HCT116 (cell line): ENCODE data around the gene CDC45. TPM values are rescaled to one million over a fixed set of nuclear protein-coding genes. Genes with fewer than 3 reads are reported as not detected.

Experiments
- ATAC-seq: fragments of 200-7000 bp; cut with Tn5 transposase; 2 replicates; pipeline ENCODE4 v1.9.1; 2020; ENCODE audit warnings: mild to moderate bottlenecking, moderate library complexity
- BruUV-seq: library from RNA; stranded (reverse); fragments of 400-500 nt; replicated peaks from 2 replicates; lab custom pipeline; 2021; lab: Mats Ljungman, UMichigan
- CTCF ChIA-PET: fragments of 300-600 bp; sonication (Branson Sonifier 250); formaldehyde crosslinking; loops from one replicate; lab custom pipeline; 2021; ENCODE audit warnings: antibody characterized with exemption; lab: Charles Lee
- POLR2A ChIA-PET: fragments of 300-600, 350-600 bp; sonication (Branson Sonifier 250); formaldehyde crosslinking; loops from one replicate; lab custom pipeline; 2021; ENCODE audit warnings: antibody characterized with exemption; lab: Charles Lee
- RAD21 ChIA-PET, 2 experiments: fragments of 300-600 bp; sonication (Branson Sonifier 250); formaldehyde crosslinking; loops; one replicate each; lab custom pipeline; 2023; ENCODE audit warnings: low total read pairs in 2 of 2; ENCODE audit not compliant: uncharacterized antibody in 2 of 2, unreplicated experiment in 2 of 2, low non-redundant PET in 1 of 2; lab: Charles Lee
- DNase-seq: peaks from one replicate; pipeline ENCODE4 v3.0.0-alpha.2; 2010; ENCODE audit warnings: low read depth, low spot score
- H2AFZ ChIP-seq: fragments of 200-600 bp; shearing (Covaris generic), sonication (generic); 2 replicates; pipeline ENCODE4 v1.6.1; 2017; ENCODE audit warnings: low read depth, mixed run types, mixed read lengths, antibody characterized with exemption, low read length; ENCODE audit not compliant: poor library complexity, severe bottlenecking
- H3K27ac ChIP-seq: 2 replicates; pipeline ENCODE4 v1.5.1; 2012; ENCODE audit warnings: low read depth, low read length
- H3K27me3 ChIP-seq: fragments of 200-600 bp; sonication (generic); 2 replicates; pipeline ENCODE4 v1.6.1; 2016; ENCODE audit warnings: mixed run types, low read length, mixed read lengths; ENCODE audit not compliant: insufficient read depth
- H3K36me3 ChIP-seq, 2 experiments: fragments of 200-500 bp in 1 of 2; fragments of 200-600 bp in 1 of 2; sonication (Bioruptor generic) in 1 of 2; sonication (generic) in 1 of 2; 2 replicates each; pipeline versions ENCODE4 v1.5.1 to v1.6.1; 2014 to 2016; ENCODE audit warnings: low read length in 2 of 2, inconsistent platforms in 1 of 2, mixed read lengths in 1 of 2, mixed run types in 1 of 2; ENCODE audit not compliant: insufficient read depth in 2 of 2, control insufficient read depth in 1 of 2
- H3K4me1 ChIP-seq, 2 experiments: fragments of 200-600 bp in 1 of 2; sonication (generic) in 1 of 2; 2 replicates each; pipeline versions ENCODE4 v1.5.1 to v1.6.1; 2012 to 2017; ENCODE audit warnings: low read length in 2 of 2, inconsistent platforms in 1 of 2, mild to moderate bottlenecking in 1 of 2, mixed read lengths in 1 of 2, mixed run types in 1 of 2, moderate library complexity in 1 of 2; ENCODE audit not compliant: insufficient read depth in 2 of 2, control insufficient read depth in 1 of 2
- H3K4me2 ChIP-seq: fragments of 200-600 bp; sonication (generic); 2 replicates; pipeline ENCODE4 v1.6.1; 2017; ENCODE audit warnings: mixed run types, low read length, mixed read lengths
- H3K4me3 ChIP-seq, 2 experiments: fragments of 200-600 bp in 1 of 2; sonication (generic) in 1 of 2; replicated peaks in 1 of 2; 2 replicates each; pipeline ENCODE4 v1.5.1; 2011 to 2016; ENCODE audit warnings: low read length in 2 of 2, control low read depth in 1 of 2, low read depth in 1 of 2, mild to moderate bottlenecking in 1 of 2, mixed read lengths in 1 of 2, mixed run types in 1 of 2
- H3K79me2 ChIP-seq: fragments of 200-600 bp; sonication (generic); 2 replicates; pipeline ENCODE4 v1.6.1; 2017; ENCODE audit warnings: mild to moderate bottlenecking, mixed run types, low read length, moderate library complexity, mixed read lengths; ENCODE audit not compliant: insufficient read depth
- H3K9ac ChIP-seq: fragments of 200-600 bp; sonication (generic); 2 replicates; pipeline ENCODE4 v1.6.1; 2016; ENCODE audit warnings: low read length, mixed read lengths
- H3K9me2 ChIP-seq: fragments of 200-600 bp; sonication (generic), shearing (Covaris generic); 2 replicates; pipeline ENCODE4 v1.6.1; 2017; ENCODE audit warnings: mixed run types, mild to moderate bottlenecking, moderate library complexity; ENCODE audit not compliant: insufficient read depth
- H3K9me3 ChIP-seq, 2 experiments: fragments of 200-500 bp in 1 of 2; fragments of 200-600 bp in 1 of 2; sonication (Bioruptor generic) in 1 of 2; sonication (generic) in 1 of 2; 2 replicates each; pipeline ENCODE4 v1.6.1; 2014 to 2017; ENCODE audit warnings: low read length in 2 of 2, mixed read lengths in 2 of 2, inconsistent platforms in 1 of 2, low read depth in 1 of 2, mild to moderate bottlenecking in 1 of 2, mixed run types in 1 of 2, moderate library complexity in 1 of 2; ENCODE audit not compliant: control insufficient read depth in 1 of 2, insufficient read depth in 1 of 2
- H4K20me1 ChIP-seq: fragments of 200-600 bp; sonication (generic), shearing (Covaris generic); 2 replicates; pipeline ENCODE4 v1.6.1; 2017; ENCODE audit warnings: mixed run types, mild to moderate bottlenecking, moderate library complexity; ENCODE audit not compliant: insufficient read depth
- CEBPB ChIP-seq: IDR thresholded peaks from 2 replicates; pipeline ENCODE4 v1.6.1; 2012; ENCODE audit warnings: low read depth
- EGR1 ChIP-seq: IDR thresholded peaks from 2 replicates; pipeline ENCODE4 v1.6.1; 2012; ENCODE audit warnings: low read depth
- EZH2 ChIP-seq: fragments of 200-600 bp; sonication (generic); IDR thresholded peaks from 2 replicates; pipeline ENCODE4 v1.6.1; 2017; ENCODE audit warnings: antibody characterized with exemption, mixed run types
- FOSL1 ChIP-seq: IDR thresholded peaks from 2 replicates; pipeline ENCODE4 v1.6.1; 2012; ENCODE audit warnings: low read depth
- JUND ChIP-seq: IDR thresholded peaks from 2 replicates; pipeline ENCODE4 v1.6.1; 2012
- POLR2A ChIP-seq: IDR thresholded peaks from 2 replicates; pipeline ENCODE4 v1.7.0; 2011; ENCODE audit warnings: borderline replicate concordance; ENCODE audit not compliant: insufficient read depth, insufficient read length; ENCODE audit errors: extremely low read depth
- POLR2AphosphoS5 ChIP-seq: IDR thresholded peaks from 2 replicates; pipeline ENCODE4 v1.6.1; 2011; ENCODE audit warnings: mild to moderate bottlenecking, low read depth, low read length, moderate library complexity
- RAD21 ChIP-seq: IDR thresholded peaks from 2 replicates; pipeline ENCODE4 v1.6.1; 2012; ENCODE audit warnings: low read depth, mild to moderate bottlenecking
- SIN3A ChIP-seq: IDR thresholded peaks from 2 replicates; pipeline ENCODE4 v1.6.1; 2012; ENCODE audit warnings: low read depth
- TCF7L2 ChIP-seq: IDR thresholded peaks from 2 replicates; pipeline ENCODE4 v1.7.0; 2011; ENCODE audit warnings: borderline replicate concordance, inconsistent platforms; ENCODE audit not compliant: insufficient read depth, insufficient read length; ENCODE audit errors: extremely low read depth
- YY1 ChIP-seq: IDR thresholded peaks from 2 replicates; pipeline ENCODE4 v1.6.1; 2011; ENCODE audit warnings: low read length, low read depth, moderate library complexity, mild to moderate bottlenecking; ENCODE audit not compliant: insufficient replicate concordance; ENCODE audit errors: extremely low read depth
- ZNF274 ChIP-seq: fragments of 200-500 bp; sonication (Bioruptor generic); IDR thresholded peaks from 2 replicates; pipeline ENCODE4 v1.6.1; 2014; ENCODE audit warnings: mild to moderate bottlenecking, low read depth, low read length, inconsistent platforms
- intact Hi-C: fragments of 100-400 bp; cut with micrococcal nuclease; formaldehyde crosslinking; loops from 2 replicates; pipeline ENCODE4 v1.10.0; 2022
- total RNA-seq: library from RNA; stranded (reverse); gene quantifications from one replicate; pipeline ENCODE4 v1.2.1, GENCODE V29; 2021; ENCODE audit not compliant: unreplicated experiment
- TF ChIP-seq, protein P1 (sequence below): IDR thresholded peaks from 2 replicates; pipeline ENCODE4 v1.6.1; 2012
- TF ChIP-seq, protein P2 (sequence below): IDR thresholded peaks from 2 replicates; pipeline ENCODE4 v1.6.1; 2011; ENCODE audit warnings: mild to moderate bottlenecking, low read length, moderate library complexity; ENCODE audit not compliant: insufficient replicate concordance; ENCODE audit errors: extremely low read depth
- TF ChIP-seq, protein P3 (sequence below): IDR thresholded peaks from 2 replicates; pipeline ENCODE4 v1.6.1; 2012; ENCODE audit warnings: low read depth
- TF ChIP-seq, protein P4 (sequence below), 3 experiments: fragments of 200-600 bp in 1 of 3; sonication (generic) in 1 of 3; IDR thresholded peaks in 2 of 3; conservative IDR thresholded peaks in 1 of 3; 2 replicates each; pipeline ENCODE4 v1.5.1; 2012 to 2017; ENCODE audit warnings: low read depth in 2 of 3, low read length in 2 of 3, antibody characterized with exemption in 1 of 3, borderline replicate concordance in 1 of 3, control low read depth in 1 of 3, mild to moderate bottlenecking in 1 of 3, mixed read lengths in 1 of 3, mixed run types in 1 of 3, moderate library complexity in 1 of 3; ENCODE audit not compliant: insufficient read depth in 1 of 3
- TF ChIP-seq, protein P5 (sequence below): IDR thresholded peaks from 2 replicates; pipeline ENCODE4 v1.6.1; 2012

The CDC45 gene
- total RNA-seq, 1 experiment from 2014 or later, result 43.4 TPM

DNA sequence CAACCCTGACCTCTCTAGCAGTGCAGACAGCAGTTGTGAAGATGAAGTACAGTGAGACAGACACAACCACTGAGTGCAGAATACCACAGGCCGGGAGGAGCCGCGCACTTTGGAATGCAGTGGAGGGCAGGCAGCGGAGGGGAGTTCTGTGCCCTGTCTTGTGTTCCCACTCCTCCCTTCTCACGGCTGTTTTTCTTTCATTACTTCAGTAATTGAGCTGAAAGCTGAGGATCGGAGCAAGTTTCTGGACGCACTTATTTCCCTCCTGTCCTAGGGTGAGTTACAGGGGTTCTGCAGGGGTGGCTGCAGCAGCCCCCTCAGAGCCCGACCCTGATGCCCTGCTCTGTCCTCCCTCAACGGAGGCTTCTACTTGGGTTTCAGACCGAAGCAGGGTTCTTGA, 38.9 kb downstream of the CDC45 start:
- Histone ChIP-seq H3K9ac (no peak overlapping the region), H3K27ac (no peak overlapping the region), H2AFZ (no peak overlapping the region), H3K9me3 (no peaks in the 10 kb centered on the region), H3K4me3 (no peak overlapping the region), H4K20me1 (no peaks in the 10 kb centered on the region), H3K27me3 (no peaks in the 10 kb centered on the region), H3K79me2 (no peaks in the 10 kb centered on the region), H3K4me1 (no peaks in the 10 kb centered on the region), H3K9me2 (no peaks in the 10 kb centered on the region), H3K4me2 (no peak overlapping the region), H3K36me3 (peaks cover 3 to 24% of the 10 kb centered on the region in 2 experiments; a peak in 2 of 4 replicates)
- intact Hi-C loops, result no loop called here
- ATAC-seq (no peak), DNase-seq (no peak)
- RAD21 ChIA-PET, result no interaction called here
- TF ChIP-seq ZNF274 (no peak), CEBPB (no peak), POLR2AphosphoS5 (no peak), EGR1 (no peak), POLR2A (no peak), EZH2 (no peak), TCF7L2 (no peak), JUND (no peak), RAD21 (no peak), YY1 (no peak), SIN3A (no peak), FOSL1 (no peak)
- TF ChIP-seq, protein P1, sequence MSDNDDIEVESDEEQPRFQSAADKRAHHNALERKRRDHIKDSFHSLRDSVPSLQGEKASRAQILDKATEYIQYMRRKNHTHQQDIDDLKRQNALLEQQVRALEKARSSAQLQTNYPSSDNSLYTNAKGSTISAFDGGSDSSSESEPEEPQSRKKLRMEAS, result no peak
- TF ChIP-seq, protein P2, sequence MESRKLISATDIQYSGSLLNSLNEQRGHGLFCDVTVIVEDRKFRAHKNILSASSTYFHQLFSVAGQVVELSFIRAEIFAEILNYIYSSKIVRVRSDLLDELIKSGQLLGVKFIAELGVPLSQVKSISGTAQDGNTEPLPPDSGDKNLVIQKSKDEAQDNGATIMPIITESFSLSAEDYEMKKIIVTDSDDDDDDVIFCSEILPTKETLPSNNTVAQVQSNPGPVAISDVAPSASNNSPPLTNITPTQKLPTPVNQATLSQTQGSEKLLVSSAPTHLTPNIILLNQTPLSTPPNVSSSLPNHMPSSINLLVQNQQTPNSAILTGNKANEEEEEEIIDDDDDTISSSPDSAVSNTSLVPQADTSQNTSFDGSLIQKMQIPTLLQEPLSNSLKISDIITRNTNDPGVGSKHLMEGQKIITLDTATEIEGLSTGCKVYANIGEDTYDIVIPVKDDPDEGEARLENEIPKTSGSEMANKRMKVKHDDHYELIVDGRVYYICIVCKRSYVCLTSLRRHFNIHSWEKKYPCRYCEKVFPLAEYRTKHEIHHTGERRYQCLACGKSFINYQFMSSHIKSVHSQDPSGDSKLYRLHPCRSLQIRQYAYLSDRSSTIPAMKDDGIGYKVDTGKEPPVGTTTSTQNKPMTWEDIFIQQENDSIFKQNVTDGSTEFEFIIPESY, result no peak
- TF ChIP-seq, protein P3, sequence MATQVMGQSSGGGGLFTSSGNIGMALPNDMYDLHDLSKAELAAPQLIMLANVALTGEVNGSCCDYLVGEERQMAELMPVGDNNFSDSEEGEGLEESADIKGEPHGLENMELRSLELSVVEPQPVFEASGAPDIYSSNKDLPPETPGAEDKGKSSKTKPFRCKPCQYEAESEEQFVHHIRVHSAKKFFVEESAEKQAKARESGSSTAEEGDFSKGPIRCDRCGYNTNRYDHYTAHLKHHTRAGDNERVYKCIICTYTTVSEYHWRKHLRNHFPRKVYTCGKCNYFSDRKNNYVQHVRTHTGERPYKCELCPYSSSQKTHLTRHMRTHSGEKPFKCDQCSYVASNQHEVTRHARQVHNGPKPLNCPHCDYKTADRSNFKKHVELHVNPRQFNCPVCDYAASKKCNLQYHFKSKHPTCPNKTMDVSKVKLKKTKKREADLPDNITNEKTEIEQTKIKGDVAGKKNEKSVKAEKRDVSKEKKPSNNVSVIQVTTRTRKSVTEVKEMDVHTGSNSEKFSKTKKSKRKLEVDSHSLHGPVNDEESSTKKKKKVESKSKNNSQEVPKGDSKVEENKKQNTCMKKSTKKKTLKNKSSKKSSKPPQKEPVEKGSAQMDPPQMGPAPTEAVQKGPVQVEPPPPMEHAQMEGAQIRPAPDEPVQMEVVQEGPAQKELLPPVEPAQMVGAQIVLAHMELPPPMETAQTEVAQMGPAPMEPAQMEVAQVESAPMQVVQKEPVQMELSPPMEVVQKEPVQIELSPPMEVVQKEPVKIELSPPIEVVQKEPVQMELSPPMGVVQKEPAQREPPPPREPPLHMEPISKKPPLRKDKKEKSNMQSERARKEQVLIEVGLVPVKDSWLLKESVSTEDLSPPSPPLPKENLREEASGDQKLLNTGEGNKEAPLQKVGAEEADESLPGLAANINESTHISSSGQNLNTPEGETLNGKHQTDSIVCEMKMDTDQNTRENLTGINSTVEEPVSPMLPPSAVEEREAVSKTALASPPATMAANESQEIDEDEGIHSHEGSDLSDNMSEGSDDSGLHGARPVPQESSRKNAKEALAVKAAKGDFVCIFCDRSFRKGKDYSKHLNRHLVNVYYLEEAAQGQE, result no peak
- TF ChIP-seq, protein P4, sequence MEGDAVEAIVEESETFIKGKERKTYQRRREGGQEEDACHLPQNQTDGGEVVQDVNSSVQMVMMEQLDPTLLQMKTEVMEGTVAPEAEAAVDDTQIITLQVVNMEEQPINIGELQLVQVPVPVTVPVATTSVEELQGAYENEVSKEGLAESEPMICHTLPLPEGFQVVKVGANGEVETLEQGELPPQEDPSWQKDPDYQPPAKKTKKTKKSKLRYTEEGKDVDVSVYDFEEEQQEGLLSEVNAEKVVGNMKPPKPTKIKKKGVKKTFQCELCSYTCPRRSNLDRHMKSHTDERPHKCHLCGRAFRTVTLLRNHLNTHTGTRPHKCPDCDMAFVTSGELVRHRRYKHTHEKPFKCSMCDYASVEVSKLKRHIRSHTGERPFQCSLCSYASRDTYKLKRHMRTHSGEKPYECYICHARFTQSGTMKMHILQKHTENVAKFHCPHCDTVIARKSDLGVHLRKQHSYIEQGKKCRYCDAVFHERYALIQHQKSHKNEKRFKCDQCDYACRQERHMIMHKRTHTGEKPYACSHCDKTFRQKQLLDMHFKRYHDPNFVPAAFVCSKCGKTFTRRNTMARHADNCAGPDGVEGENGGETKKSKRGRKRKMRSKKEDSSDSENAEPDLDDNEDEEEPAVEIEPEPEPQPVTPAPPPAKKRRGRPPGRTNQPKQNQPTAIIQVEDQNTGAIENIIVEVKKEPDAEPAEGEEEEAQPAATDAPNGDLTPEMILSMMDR (IDR thresholded peaks at IDR 0.05 in 2 of 3, conservative IDR thresholded peaks at IDR 0.05 in 1 of 3; ENCODE audit: borderline replicate concordance in 1 of 3, insufficient read depth in 1 of 3, low read depth in 2 of 3, low read length in 2 of 3), result no peak
- TF ChIP-seq, protein P5, sequence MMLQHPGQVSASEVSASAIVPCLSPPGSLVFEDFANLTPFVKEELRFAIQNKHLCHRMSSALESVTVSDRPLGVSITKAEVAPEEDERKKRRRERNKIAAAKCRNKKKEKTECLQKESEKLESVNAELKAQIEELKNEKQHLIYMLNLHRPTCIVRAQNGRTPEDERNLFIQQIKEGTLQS, result no peak
- BruUV-seq, result no TSS peak
- POLR2A ChIA-PET, result no interaction called here
- CTCF ChIA-PET, result no interaction called here
